ENCODE results near the gene FGD3.
"Not testable (repeated sequence)": the region's sequence is repeated elsewhere in the genome, so short reads cannot be mapped to it uniquely, and the experiment has no call there.

The FGD3 gene, protein sequence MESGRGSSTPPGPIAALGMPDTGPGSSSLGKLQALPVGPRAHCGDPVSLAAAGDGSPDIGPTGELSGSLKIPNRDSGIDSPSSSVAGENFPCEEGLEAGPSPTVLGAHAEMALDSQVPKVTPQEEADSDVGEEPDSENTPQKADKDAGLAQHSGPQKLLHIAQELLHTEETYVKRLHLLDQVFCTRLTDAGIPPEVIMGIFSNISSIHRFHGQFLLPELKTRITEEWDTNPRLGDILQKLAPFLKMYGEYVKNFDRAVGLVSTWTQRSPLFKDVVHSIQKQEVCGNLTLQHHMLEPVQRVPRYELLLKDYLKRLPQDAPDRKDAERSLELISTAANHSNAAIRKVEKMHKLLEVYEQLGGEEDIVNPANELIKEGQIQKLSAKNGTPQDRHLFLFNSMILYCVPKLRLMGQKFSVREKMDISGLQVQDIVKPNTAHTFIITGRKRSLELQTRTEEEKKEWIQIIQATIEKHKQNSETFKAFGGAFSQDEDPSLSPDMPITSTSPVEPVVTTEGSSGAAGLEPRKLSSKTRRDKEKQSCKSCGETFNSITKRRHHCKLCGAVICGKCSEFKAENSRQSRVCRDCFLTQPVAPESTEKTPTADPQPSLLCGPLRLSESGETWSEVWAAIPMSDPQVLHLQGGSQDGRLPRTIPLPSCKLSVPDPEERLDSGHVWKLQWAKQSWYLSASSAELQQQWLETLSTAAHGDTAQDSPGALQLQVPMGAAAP

DNA sequence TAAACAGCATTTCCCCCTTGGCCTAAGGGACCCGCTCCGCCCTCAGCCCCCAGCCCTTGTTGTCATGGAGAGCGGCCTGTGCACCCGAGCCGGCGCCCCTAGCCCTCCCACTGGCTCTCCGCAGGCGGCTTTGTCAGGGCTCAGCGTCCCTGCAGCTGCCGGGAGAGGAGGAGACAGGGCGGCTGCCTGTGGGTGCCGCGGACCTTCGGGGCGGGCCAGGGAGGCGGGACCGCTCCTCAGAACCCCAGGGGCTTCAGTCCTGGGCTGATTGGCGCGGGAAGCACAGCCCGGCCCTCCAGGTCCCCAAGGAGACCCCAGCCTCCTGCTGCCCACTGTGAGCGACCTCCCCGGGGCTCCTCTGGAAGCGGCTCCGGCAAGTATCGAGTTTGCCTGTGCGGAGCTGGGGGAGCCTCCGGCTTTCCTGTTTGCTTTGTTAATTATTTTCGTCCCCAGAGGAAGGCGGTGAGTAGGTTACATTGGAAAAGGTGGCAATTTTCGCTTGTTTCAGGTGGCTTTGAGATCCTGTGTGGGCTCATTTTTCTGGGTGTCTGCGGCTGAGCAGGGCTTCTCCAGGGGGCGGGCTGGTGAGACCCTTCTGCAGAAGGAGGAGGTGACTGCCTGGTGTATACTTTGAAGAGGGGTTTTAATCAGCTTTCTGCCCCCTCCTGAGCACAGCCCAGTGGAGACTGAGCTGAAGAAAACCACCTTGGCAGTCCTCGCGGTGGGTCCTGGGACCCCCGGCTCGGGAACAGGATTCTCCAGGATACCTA, at the start of gene FGD3:
Gene FGD3, plus strand, starts transcription at position 256 of the 770 bp plus-strand sequence. CDS start 28,734 bp downstream, outside the sequence.
- peak in 2 of 56 donors; percentile 24 to 26 for DNase-seq

- not testable (repeated sequence) for DNase-seq
Measured at GRCh38 chr9:92905137-92905536, 42.2 kb upstream of the FGD3 start.

- peak in 1 of 56 donors; percentile 4 for DNase-seq
Measured at GRCh38 chr9:92911511-92912475, 35.5 kb upstream of the FGD3 start.

- DNase-seq, result no peak
Measured at GRCh38 chr9:92917176-92917800, 30.0 kb upstream of the FGD3 start.

GRCh38 chr9:92920437-92920836, 26.9 kb upstream of the FGD3 start:
- DNase-seq, result no peak

- no peak for DNase-seq
Measured at GRCh38 chr9:92931606-92932005, 15.7 kb upstream of the FGD3 start.

DNA sequence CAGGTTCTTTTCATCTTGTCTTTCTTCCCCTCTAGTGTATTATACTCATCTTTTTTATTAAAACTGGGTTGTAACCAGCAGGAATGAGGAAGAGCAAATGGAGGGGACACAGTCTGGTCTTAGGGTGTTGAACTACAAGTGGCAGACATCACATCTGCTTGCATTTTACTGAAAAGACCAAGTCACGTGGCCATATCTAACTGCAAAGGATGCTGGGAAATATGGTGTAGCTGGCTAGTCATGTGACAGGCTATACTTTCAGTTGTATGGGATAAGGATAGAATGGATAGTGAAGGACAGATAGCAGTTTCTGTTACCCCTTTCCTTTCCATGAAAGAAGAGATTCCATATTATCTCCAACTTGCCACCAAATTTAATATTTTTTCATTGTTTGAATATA, 13.0 kb upstream of the FGD3 start:
- no peak for DNase-seq

DNA sequence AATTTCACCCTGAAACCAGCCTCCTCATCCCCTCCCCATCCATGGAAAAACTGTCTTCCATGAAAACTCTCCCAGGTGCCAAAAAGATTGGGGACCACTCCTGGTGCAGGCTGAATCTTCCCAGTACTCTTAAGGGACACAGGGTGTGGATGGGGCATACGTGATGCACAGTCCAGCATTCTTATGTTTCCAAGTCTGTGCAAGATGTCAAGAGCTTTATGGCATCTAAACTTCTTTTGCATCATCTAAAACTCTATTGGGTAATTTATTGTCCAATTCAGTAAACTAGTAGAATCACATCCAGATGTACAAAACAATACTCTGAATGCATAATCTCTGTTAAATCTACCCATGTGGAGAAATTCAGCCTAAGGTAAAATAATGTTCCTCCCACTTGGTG, 9.3 kb upstream of the FGD3 start:
- no peak for DNase-seq

DNA sequence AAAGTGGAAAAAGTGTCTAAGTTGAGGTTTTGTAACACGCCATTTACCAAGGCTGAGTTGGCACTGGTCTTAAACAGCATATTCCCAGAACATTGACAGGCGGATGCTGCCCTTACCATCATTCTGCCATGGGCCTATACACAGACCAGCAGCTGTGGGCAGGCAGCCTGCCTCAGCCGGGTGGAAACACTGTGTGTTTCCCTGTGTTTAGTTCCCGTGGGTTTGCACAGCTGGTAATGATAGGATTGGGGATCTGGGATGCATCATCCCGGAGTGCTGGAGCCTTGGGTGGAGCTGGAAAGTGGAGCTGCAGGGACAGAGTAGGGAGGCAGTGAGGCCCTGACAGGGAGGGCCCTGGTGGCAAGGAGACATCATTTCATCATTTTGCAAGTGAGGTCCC, 5.5 kb upstream of the FGD3 start:
- no peak for DNase-seq

GRCh38 chr9:92942688-92943616, 4.4 kb upstream of the FGD3 start:
- no peak for DNase-seq

GRCh38 chr9:92944921-92945320, 2.4 kb upstream of the FGD3 start:
- DNase-seq, result no peak

GRCh38 chr9:92945796-92946195, 1.5 kb upstream of the FGD3 start:
- no peak for DNase-seq

DNA sequence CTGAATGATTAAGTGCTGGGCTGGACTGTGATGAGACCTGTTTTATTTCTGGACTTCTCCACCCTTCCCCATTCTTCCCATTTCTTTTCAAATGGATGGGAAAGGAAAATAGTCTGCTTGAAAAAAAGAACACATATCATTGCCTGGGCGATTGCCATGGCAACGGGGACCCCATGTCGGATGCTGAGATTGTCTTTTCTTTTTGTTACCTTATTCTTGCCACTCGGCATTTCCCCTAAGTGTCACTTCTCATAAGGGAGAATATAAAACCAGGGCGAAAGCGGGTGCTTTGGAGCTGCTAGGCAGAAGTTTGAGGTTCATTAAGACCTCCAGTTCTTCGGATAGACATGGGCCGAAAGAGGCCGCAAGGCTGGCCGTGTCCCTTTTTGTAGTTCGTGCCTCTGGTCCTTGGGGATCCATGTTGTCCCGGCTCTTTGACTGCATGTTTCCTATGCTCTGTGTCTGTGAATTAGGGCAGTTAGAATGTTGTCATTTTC, 763 bp downstream of the FGD3 start:
- no peak for DNase-seq

GRCh38 chr9:92948632-92949031, 1.3 kb downstream of the FGD3 start:
- no peak for DNase-seq

GRCh38 chr9:92949266-92949982, 2.1 kb downstream of the FGD3 start:
- DNase-seq, result no peak

DNA sequence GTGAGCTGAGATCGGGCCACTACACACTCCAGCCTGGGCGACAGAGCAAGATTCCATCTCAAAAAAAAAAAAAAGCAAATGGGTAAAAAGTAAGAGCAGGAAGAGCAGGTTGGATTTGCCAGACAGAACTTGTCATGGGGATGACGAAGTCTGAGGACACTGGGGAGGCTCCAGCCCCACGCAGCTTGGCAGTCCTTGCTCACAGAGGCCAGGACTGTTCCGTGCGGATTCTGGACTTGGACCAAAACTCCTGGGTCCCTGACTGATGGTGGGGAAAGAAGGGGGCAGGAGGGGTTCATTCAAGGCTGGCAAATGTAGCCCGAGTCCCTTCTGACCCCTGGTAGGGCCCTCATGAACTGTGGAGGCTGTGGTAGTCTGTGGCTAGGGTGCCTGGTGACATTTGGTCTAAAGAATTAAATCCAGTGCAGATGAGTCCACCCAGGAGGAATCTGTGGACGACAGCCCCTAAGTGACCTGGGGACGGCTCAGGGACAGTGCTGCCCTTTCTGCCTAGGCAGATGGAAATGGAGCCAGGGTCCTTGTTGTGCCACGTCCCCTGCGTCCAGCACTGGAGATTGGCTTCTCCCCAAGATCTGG, 3.1 kb downstream of the FGD3 start:
- no peak for DNase-seq

DNA sequence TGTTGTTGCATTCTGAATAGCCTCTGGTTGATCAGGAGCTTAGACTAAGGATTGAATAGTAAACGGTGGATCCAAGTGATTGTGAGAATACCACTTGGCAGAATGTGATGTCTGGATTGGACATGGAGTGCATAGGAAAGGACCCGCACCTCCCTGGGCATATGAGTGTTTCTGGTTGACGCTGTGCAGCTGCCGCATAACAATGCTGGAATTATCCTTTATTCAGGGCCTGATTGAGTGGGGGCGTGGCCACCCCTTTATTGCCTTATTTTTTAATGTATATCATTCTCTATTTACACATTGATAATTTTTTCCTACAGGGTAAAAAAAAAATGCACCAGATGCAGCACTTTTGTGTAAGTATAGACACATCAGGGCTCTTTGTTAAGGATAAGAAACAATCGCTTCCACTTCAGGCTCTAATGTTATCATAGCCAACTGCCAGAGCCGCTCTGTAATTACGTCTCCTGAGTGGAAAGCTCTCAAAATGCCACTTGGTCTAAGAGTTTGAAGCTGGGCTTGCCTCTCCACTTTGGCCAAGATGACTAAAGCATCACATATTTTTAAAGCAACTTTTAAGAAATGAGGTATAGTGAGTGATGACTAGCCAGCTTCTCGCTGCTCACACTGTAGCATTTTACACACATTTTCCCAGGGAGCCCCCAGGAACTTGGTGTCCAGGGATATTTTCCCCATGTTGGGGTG, 5.7 kb downstream of the FGD3 start:
- DNase-seq, result no peak
